ENCODE results near the gene EEF1AKMT2. TPM values are rescaled to one million over a fixed set of nuclear protein-coding genes. Genes with fewer than 3 reads are reported as not detected.
"Not testable (repeated sequence)": the region's sequence is repeated elsewhere in the genome, so short reads cannot be mapped to it uniquely, and the experiment has no call there.

EEF1AKMT2 gene
- polyA plus RNA-seq, 4 donors: 9.6 to 21.5 (median 13.0) TPM

- not testable (repeated sequence) for H3K4me3 ChIP-seq (ENCODE audit: low read depth in 1 of 3, low read length in 3 of 3); H3K9me3 ChIP-seq (ENCODE audit: control insufficient read depth in 2 of 2, insufficient read depth in 1 of 2, low read depth in 1 of 2, low read length in 1 of 2); H3K27ac ChIP-seq (ENCODE audit: low read depth in 1 of 3, low read length in 2 of 3); H3K27me3 ChIP-seq (ENCODE audit: control insufficient read depth in 3 of 3, insufficient read depth in 3 of 3, low read length in 3 of 3); DNase-seq; FAIRE-seq; H3K4me1 ChIP-seq (ENCODE audit: control insufficient read depth in 3 of 3, insufficient read depth in 2 of 3, low read depth in 1 of 3, low read length in 2 of 3)
- WGBS, 3 donors: 93 to 94% (median 94%) methylated on average over 7 of the region's 7 CpGs
- peaks cover 9 to 34% (median 11%) of the 10 kb centered on the region in 3 donors for H3K36me3 ChIP-seq (ENCODE audit: control insufficient read depth in 3 of 3, insufficient read depth in 2 of 3, low read depth in 1 of 3, low read length in 3 of 3)
These were observed 33.2 kb upstream of the EEF1AKMT2 start for GRCh38 chr10:124824932-124825331.

DNA sequence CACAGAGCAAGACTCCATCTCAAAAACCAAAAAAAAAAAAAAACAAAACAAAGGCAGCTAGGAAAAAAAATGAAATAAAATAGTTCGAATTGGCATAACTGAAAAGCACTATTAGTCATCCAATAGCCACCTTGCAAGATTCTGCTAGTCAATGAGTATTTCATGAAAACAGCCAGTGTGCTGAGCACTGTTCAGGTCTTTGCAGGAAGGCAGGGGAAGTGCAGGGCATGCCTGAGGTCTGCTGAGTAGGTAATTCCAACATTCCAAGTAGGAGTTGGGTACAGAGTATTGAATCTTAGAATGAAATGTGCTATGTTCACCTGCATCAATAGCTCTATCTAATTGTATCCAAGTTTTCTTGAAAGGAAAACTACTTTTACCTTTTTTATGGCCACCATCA lies 32.8 kb upstream of the EEF1AKMT2 start:
- H3K4me1 ChIP-seq (ENCODE audit: control insufficient read depth in 3 of 3, insufficient read depth in 2 of 3, low read depth in 1 of 3, low read length in 2 of 3): no peaks in the 10 kb centered on the region
- H3K27ac ChIP-seq (ENCODE audit: low read depth in 1 of 3, low read length in 2 of 3): no peak overlapping the region
- FAIRE-seq (no peak), DNase-seq (no peak)
- H3K36me3 ChIP-seq (ENCODE audit: control insufficient read depth in 3 of 3, insufficient read depth in 2 of 3, low read depth in 1 of 3, low read length in 3 of 3): peaks cover 7 to 31% (median 10%) of the 10 kb centered on the region in 3 donors
- no peaks in the 10 kb centered on the region for H3K9me3 ChIP-seq (ENCODE audit: control insufficient read depth in 2 of 2, insufficient read depth in 1 of 2, low read depth in 1 of 2, low read length in 1 of 2)
- 93 to 100% (median 97%) methylated on average over 1 of the region's 1 CpG for WGBS, 3 donors
- no peaks in the 10 kb centered on the region for H3K27me3 ChIP-seq (ENCODE audit: control insufficient read depth in 3 of 3, insufficient read depth in 3 of 3, low read length in 3 of 3)
- no peak overlapping the region for H3K4me3 ChIP-seq (ENCODE audit: low read depth in 1 of 3, low read length in 3 of 3)

GRCh38 chr10:124821520-124821919 lies 29.8 kb upstream of the EEF1AKMT2 start:
- Histone ChIP-seq H3K27me3 (ENCODE audit: control insufficient read depth in 3 of 3, insufficient read depth in 3 of 3, low read length in 3 of 3) (no peaks in the 10 kb centered on the region), H3K4me1 (ENCODE audit: control insufficient read depth in 3 of 3, insufficient read depth in 2 of 3, low read depth in 1 of 3, low read length in 2 of 3) (no peaks in the 10 kb centered on the region), H3K36me3 (ENCODE audit: control insufficient read depth in 3 of 3, insufficient read depth in 2 of 3, low read depth in 1 of 3, low read length in 3 of 3) (peaks cover 1 to 27% (median 9%) of the 10 kb centered on the region in 3 donors), H3K4me3 (ENCODE audit: low read depth in 1 of 3, low read length in 3 of 3) (no peak overlapping the region), H3K27ac (ENCODE audit: low read depth in 1 of 3, low read length in 2 of 3) (no peak overlapping the region), H3K9me3 (ENCODE audit: control insufficient read depth in 2 of 2, insufficient read depth in 1 of 2, low read depth in 1 of 2, low read length in 1 of 2) (no peaks in the 10 kb centered on the region)
- DNase-seq (no peak), FAIRE-seq (no peak)
- WGBS, 3 donors: 83 to 92% (median 91%) methylated on average over 4 of the region's 4 CpGs

DNA sequence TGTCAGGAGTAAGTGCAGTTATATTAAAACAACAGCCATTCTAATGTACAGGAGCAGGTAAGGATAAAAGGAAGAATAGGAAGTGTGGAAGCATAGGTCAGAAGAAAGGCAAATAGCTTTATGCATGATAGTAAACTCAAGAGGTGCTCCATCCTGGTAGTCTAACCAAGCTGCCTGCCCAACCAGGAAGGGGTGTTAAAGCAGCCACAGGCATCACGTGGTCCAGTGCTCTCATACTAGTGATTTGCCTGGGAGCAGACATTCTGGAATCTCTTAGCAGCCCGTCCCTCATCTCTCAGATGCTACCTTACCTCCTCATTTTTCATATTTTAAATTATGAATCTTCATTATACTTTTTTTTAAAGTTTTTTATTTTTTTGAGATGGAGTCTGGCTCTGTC lies 28.4 kb upstream of the EEF1AKMT2 start:
- no peaks in the 10 kb centered on the region for H3K9me3 ChIP-seq (ENCODE audit: control insufficient read depth in 2 of 2, insufficient read depth in 1 of 2, low read depth in 1 of 2, low read length in 1 of 2)
- FAIRE-seq (no peak), DNase-seq (no peak)
- H3K36me3 ChIP-seq (ENCODE audit: control insufficient read depth in 3 of 3, insufficient read depth in 2 of 3, low read depth in 1 of 3, low read length in 3 of 3): peaks cover 0 to 26% (median 8%) of the 10 kb centered on the region in 3 donors
- no peak overlapping the region for H3K4me3 ChIP-seq (ENCODE audit: low read depth in 1 of 3, low read length in 3 of 3)
- WGBS, 3 donors: 95 to 100% (median 100%) methylated on average over 2 of the region's 2 CpGs
- H3K27me3 ChIP-seq (ENCODE audit: control insufficient read depth in 3 of 3, insufficient read depth in 3 of 3, low read length in 3 of 3): no peaks in the 10 kb centered on the region
- no peaks in the 10 kb centered on the region for H3K4me1 ChIP-seq (ENCODE audit: control insufficient read depth in 3 of 3, insufficient read depth in 2 of 3, low read depth in 1 of 3, low read length in 2 of 3)
- H3K27ac ChIP-seq (ENCODE audit: low read depth in 1 of 3, low read length in 2 of 3): no peak overlapping the region

DNA sequence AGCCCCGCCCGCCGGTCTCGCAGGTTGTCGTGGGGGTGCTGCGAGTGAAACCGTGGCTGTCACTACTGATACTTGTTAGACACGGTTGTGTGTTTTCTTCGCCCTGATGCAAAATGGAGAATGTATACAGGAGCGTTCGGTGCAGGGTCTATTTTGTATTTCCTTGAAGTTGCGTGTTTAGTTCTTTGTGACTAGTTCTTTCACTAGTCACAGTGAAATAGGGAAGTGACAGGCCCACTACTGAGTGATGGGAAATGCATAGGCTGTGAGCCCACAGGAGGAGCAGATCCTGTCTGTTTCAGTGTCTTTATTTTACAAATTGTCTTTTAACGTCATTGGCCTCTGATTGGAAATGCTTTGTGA lies 10.6 kb upstream of the EEF1AKMT2 start:
- H3K27me3 ChIP-seq (ENCODE audit: control insufficient read depth in 3 of 3, insufficient read depth in 3 of 3, low read length in 3 of 3): no peaks in the 10 kb centered on the region
- no peak for FAIRE-seq
- peak overlapping the region; percentile 69 to 95 (median 78) for H3K4me3 ChIP-seq (ENCODE audit: low read depth in 1 of 3, low read length in 3 of 3)
- H3K36me3 ChIP-seq (ENCODE audit: control insufficient read depth in 3 of 3, insufficient read depth in 2 of 3, low read depth in 1 of 3, low read length in 3 of 3): no peaks in the 10 kb centered on the region
- WGBS, 3 donors: 0 to 1% (median 0%) methylated on average over 13 of the region's 13 CpGs
- H3K9me3 ChIP-seq (ENCODE audit: control insufficient read depth in 2 of 2, insufficient read depth in 1 of 2, low read depth in 1 of 2, low read length in 1 of 2): no peaks in the 10 kb centered on the region
- peak in 1 of 2 donors; percentile 14 for DNase-seq
- H3K27ac ChIP-seq (ENCODE audit: low read depth in 1 of 3, low read length in 2 of 3): peak overlapping the region; percentile 28 to 84 (median 71)
- peaks cover 0 to 4% (median 3%) of the 10 kb centered on the region in 3 donors for H3K4me1 ChIP-seq (ENCODE audit: control insufficient read depth in 3 of 3, insufficient read depth in 2 of 3, low read depth in 1 of 3, low read length in 2 of 3)

DNA sequence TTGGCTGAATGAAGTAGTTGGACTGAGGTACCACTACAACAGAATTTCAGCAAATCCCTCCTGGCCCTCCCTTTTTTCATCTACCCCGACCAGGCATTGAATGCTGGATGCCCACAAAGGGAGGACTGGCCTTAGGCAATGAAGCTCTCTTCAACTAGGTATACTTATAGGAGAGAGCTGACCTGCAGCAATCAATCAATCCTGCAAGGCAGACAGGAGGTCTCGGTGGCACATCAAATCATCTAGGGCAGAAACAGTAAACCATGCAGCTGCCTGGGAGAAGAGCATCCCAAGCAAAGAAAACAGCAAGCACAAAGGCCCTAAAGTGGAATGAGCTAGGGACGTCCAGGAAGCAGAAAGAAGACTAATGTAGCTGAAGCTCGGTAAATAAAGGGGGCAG lies 7.5 kb upstream of the EEF1AKMT2 start:
- 71 to 72% (median 71%) methylated on average over 4 of the region's 4 CpGs for WGBS, 3 donors
- H3K9me3 ChIP-seq (ENCODE audit: control insufficient read depth in 2 of 2, insufficient read depth in 1 of 2, low read depth in 1 of 2, low read length in 1 of 2): no peaks in the 10 kb centered on the region
- H3K4me3 ChIP-seq (ENCODE audit: low read depth in 1 of 3, low read length in 3 of 3): no peak overlapping the region
- H3K27ac ChIP-seq (ENCODE audit: low read depth in 1 of 3, low read length in 2 of 3): no peak overlapping the region
- H3K36me3 ChIP-seq (ENCODE audit: control insufficient read depth in 3 of 3, insufficient read depth in 2 of 3, low read depth in 1 of 3, low read length in 3 of 3): no peaks in the 10 kb centered on the region
- peaks cover 0 to 4% (median 3%) of the 10 kb centered on the region in 3 donors for H3K4me1 ChIP-seq (ENCODE audit: control insufficient read depth in 3 of 3, insufficient read depth in 2 of 3, low read depth in 1 of 3, low read length in 2 of 3)
- no peak for FAIRE-seq
- no peaks in the 10 kb centered on the region for H3K27me3 ChIP-seq (ENCODE audit: control insufficient read depth in 3 of 3, insufficient read depth in 3 of 3, low read length in 3 of 3)
- DNase-seq: no peak

- 22 to 53% (median 37%) methylated on average over 4 of the region's 4 CpGs for WGBS, 3 donors
- no peak overlapping the region for H3K4me3 ChIP-seq (ENCODE audit: low read depth in 1 of 3, low read length in 3 of 3)
- no peaks in the 10 kb centered on the region for H3K36me3 ChIP-seq (ENCODE audit: control insufficient read depth in 3 of 3, insufficient read depth in 2 of 3, low read depth in 1 of 3, low read length in 3 of 3)
- peaks cover 0 to 4% (median 3%) of the 10 kb centered on the region in 3 donors for H3K4me1 ChIP-seq (ENCODE audit: control insufficient read depth in 3 of 3, insufficient read depth in 2 of 3, low read depth in 1 of 3, low read length in 2 of 3)
- no peaks in the 10 kb centered on the region for H3K9me3 ChIP-seq (ENCODE audit: control insufficient read depth in 2 of 2, insufficient read depth in 1 of 2, low read depth in 1 of 2, low read length in 1 of 2)
- no peak overlapping the region for H3K27ac ChIP-seq (ENCODE audit: low read depth in 1 of 3, low read length in 2 of 3)
- FAIRE-seq (no peak), DNase-seq (peak in 1 of 2 donors; percentile 4)
- no peaks in the 10 kb centered on the region for H3K27me3 ChIP-seq (ENCODE audit: control insufficient read depth in 3 of 3, insufficient read depth in 3 of 3, low read length in 3 of 3)
These were observed 7.1 kb upstream of the EEF1AKMT2 start for GRCh38 chr10:124798781-124799180.

DNA sequence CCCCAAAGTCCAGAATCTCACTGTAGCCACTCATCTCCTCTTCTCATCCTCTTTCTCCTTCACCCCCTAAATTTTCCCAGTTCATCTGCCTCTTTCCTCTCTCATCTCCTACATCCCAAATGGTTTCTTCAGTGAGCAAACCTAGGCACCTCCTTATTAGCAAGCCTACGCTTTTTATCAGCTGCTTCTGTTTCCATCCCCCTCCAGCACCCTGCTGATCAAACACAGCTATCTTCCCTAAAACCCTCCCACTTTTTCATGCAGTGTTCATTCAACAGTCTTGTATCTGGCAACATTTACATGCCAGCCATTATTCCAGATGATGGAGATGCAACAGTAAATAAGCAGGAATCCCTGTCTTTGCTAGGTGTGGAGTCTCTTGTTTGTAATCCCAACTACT lies 6.7 kb upstream of the EEF1AKMT2 start:
- no peak overlapping the region for H3K27ac ChIP-seq (ENCODE audit: low read depth in 1 of 3, low read length in 2 of 3)
- peaks cover 0 to 4% (median 3%) of the 10 kb centered on the region in 3 donors for H3K4me1 ChIP-seq (ENCODE audit: control insufficient read depth in 3 of 3, insufficient read depth in 2 of 3, low read depth in 1 of 3, low read length in 2 of 3)
- H3K4me3 ChIP-seq (ENCODE audit: low read depth in 1 of 3, low read length in 3 of 3): no peak overlapping the region
- WGBS, 3 donors: 21 to 54% (median 50%) methylated on average over 1 of the region's 1 CpG
- FAIRE-seq (no peak), DNase-seq (peak in 1 of 2 donors; percentile 16)
- no peaks in the 10 kb centered on the region for H3K36me3 ChIP-seq (ENCODE audit: control insufficient read depth in 3 of 3, insufficient read depth in 2 of 3, low read depth in 1 of 3, low read length in 3 of 3)
- no peaks in the 10 kb centered on the region for H3K9me3 ChIP-seq (ENCODE audit: control insufficient read depth in 2 of 2, insufficient read depth in 1 of 2, low read depth in 1 of 2, low read length in 1 of 2)
- H3K27me3 ChIP-seq (ENCODE audit: control insufficient read depth in 3 of 3, insufficient read depth in 3 of 3, low read length in 3 of 3): no peaks in the 10 kb centered on the region

DNA sequence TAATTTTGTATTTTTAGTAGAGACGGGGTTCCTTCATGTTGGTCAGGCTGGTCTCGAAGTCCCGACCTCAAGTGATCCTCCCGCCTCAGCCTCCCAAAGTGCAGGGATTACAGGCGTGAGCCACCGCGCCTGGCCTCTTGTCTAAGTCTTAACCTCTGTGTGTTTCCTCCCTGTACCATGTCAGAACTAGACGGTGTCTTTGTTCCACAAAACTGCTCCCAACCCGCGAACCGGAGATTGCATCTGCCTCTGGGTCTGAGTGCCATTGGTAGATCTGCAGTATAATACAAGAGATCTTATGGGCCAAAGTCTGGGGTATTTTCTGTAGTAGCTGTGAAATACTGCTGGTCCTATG lies 1.3 kb upstream of the EEF1AKMT2 start:
- H3K27me3 ChIP-seq (ENCODE audit: control insufficient read depth in 3 of 3, insufficient read depth in 3 of 3, low read length in 3 of 3): no peaks in the 10 kb centered on the region
- peak overlapping the region in 1 of 3 donors; percentile 63 for H3K4me3 ChIP-seq (ENCODE audit: low read depth in 1 of 3, low read length in 3 of 3)
- peaks cover 0 to 3% (median 0%) of the 10 kb centered on the region in 3 donors for H3K4me1 ChIP-seq (ENCODE audit: control insufficient read depth in 3 of 3, insufficient read depth in 2 of 3, low read depth in 1 of 3, low read length in 2 of 3)
- 88 to 96% (median 96%) methylated on average over 8 to 11 of the region's 11 CpGs for WGBS, 3 donors
- H3K9me3 ChIP-seq (ENCODE audit: control insufficient read depth in 2 of 2, insufficient read depth in 1 of 2, low read depth in 1 of 2, low read length in 1 of 2): no peaks in the 10 kb centered on the region
- no peak for DNase-seq
- no peak overlapping the region for H3K27ac ChIP-seq (ENCODE audit: low read depth in 1 of 3, low read length in 2 of 3)
- peaks cover 0 to 3% (median 2%) of the 10 kb centered on the region in 3 donors for H3K36me3 ChIP-seq (ENCODE audit: control insufficient read depth in 3 of 3, insufficient read depth in 2 of 3, low read depth in 1 of 3, low read length in 3 of 3)
- FAIRE-seq: no peak

Measured in small intestine (tissue), 7 donors.